ENCODE measurements around the gene PDE7B. TPM values are rescaled to one million over a fixed set of nuclear protein-coding genes. Genes with fewer than 3 reads are reported as not detected.

PDE7B gene
- total RNA-seq, 4 donors from 2014 or later: 2.9 to 23.6 (median 5.2) TPM

DNA sequence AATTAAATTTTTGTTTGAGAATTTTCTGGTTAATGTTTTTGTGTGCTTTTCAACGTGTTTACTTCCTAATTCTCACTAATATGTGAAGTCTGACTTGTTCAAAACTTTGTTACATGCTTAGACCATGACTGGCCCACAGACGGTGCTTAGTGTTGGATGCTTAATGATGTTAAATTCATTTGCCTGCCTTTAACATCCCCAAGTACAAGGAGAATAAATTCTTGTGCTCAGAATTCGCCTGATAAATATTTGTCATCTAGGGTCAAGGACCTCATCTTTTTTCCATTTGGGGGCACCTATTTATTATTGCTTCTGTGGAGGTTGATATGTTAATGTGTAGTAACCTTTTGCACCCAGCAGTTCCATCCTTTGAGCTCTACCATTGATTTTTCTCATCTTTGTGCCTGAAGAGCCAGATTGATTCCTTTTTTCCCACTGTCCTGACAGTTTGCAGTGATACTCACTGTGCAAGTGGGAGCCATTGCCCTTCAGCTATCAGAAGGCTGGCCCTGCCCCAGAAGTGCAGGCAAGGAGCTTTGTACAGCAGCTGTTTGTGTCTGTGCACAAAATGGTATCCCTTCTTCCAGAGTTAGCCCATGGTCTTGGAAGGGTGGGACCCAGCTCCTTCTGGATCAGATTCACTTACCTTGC is 170.8 kb downstream of the PDE7B start:
- no peaks in the 10 kb centered on the region for H3K9me3 ChIP-seq
- H3K27ac ChIP-seq: no peak overlapping the region
- WGBS, 2 donors (ENCODE audit: low coverage in 1 of 2): 82 to 90% methylated on average over 3 of the region's 3 CpGs
- ATAC-seq: no peak
- TF ChIP-seq, protein P1, sequence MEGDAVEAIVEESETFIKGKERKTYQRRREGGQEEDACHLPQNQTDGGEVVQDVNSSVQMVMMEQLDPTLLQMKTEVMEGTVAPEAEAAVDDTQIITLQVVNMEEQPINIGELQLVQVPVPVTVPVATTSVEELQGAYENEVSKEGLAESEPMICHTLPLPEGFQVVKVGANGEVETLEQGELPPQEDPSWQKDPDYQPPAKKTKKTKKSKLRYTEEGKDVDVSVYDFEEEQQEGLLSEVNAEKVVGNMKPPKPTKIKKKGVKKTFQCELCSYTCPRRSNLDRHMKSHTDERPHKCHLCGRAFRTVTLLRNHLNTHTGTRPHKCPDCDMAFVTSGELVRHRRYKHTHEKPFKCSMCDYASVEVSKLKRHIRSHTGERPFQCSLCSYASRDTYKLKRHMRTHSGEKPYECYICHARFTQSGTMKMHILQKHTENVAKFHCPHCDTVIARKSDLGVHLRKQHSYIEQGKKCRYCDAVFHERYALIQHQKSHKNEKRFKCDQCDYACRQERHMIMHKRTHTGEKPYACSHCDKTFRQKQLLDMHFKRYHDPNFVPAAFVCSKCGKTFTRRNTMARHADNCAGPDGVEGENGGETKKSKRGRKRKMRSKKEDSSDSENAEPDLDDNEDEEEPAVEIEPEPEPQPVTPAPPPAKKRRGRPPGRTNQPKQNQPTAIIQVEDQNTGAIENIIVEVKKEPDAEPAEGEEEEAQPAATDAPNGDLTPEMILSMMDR (IDR thresholded peaks at IDR 0.05): no peak
- TF ChIP-seq POLR2AphosphoS5 (IDR thresholded peaks at IDR 0.05) (no peak), EP300 (IDR thresholded peaks at IDR 0.05) (no peak), POLR2A (IDR thresholded peaks at IDR 0.05) (no peak)
- H3K27me3 ChIP-seq: no peaks in the 10 kb centered on the region
- H3K36me3 ChIP-seq: no peaks in the 10 kb centered on the region
- H3K4me3 ChIP-seq: no peak overlapping the region
- H3K4me1 ChIP-seq: no peaks in the 10 kb centered on the region

DNA sequence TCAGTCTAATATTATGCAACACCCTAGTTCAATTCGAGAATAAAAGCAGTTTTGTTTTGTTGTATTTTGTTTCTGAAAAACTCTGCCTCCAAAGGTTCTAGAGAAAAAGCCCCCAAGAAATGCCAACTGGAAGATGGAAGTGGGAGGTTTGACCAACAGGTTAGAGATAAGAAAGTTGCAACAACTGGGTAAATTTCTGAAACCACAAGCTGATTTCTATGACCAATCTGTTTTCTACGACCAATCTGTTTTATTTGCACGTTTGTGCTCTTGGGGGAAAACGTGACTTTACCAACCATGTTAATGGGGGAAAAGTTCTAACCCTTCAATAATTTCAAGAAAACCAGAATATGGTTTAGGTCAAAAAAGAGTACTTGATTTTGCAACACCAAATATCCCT is 173.2 kb downstream of the PDE7B start:
- Histone ChIP-seq H3K4me3 (no peak overlapping the region), H3K4me1 (no peaks in the 10 kb centered on the region), H3K27ac (no peak overlapping the region), H3K9me3 (no peaks in the 10 kb centered on the region), H3K36me3 (no peaks in the 10 kb centered on the region), H3K27me3 (no peaks in the 10 kb centered on the region)
- WGBS, 2 donors (ENCODE audit: low coverage in 1 of 2): 88 to 93% methylated on average over 4 of the region's 4 CpGs
- no peak for ATAC-seq
- TF ChIP-seq POLR2AphosphoS5 (IDR thresholded peaks at IDR 0.05) (no peak), POLR2A (IDR thresholded peaks at IDR 0.05) (no peak), EP300 (IDR thresholded peaks at IDR 0.05) (no peak)
- TF ChIP-seq, protein P1 (IDR thresholded peaks at IDR 0.05): no peak

DNA sequence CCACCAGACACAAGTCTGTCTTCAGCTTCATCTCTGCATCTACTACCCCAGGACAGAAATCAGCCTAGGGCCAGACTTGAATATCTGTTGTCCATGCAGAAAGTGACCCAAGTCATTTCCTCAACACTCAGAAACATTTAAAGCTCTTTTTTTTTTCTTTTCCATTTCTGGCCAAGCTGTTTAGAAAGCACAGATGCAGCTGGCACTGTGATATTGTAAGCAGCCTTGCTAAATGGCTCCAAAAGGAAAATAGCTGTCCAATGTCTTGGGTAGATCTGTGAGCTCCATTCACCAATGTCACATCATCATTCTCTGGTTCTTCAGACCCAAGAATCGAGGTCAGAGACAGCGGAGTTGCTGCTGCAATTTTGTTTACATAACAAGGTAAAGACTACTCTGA is 174.2 kb downstream of the PDE7B start:
- H3K27me3 ChIP-seq: no peaks in the 10 kb centered on the region
- H3K27ac ChIP-seq: no peak overlapping the region
- H3K9me3 ChIP-seq: no peaks in the 10 kb centered on the region
- H3K36me3 ChIP-seq: no peaks in the 10 kb centered on the region
- H3K4me3 ChIP-seq: no peak overlapping the region
- H3K4me1 ChIP-seq: no peaks in the 10 kb centered on the region
- no peak for ATAC-seq
- WGBS, 2 donors (ENCODE audit: low coverage in 1 of 2): 75 to 79% methylated on average over 2 of the region's 2 CpGs
- no peak for TF ChIP-seq EP300 (IDR thresholded peaks at IDR 0.05)
- no peak for TF ChIP-seq POLR2AphosphoS5 (IDR thresholded peaks at IDR 0.05)
- no peak for TF ChIP-seq POLR2A (IDR thresholded peaks at IDR 0.05)
- TF ChIP-seq, protein P1 (IDR thresholded peaks at IDR 0.05): no peak

DNA sequence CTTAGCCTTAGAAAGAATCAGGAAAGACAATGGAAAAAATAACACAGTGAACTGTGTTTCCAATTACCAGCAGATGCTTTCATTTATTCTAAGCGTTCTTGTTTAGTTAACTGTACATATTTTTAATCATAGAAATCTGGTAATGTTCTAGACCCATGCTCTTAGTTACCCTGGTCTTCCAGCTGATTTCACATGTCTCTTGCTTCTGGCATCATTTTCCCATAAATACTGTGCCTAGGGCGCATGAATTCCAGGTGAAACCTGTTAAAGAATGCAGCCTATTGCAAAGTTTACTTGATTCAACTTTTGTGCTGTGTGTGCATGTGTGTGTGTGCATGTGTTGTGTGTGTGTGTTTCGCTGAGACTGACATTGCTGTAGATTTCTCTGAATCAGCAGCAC is 178.6 kb downstream of the PDE7B start:
- H3K36me3 ChIP-seq: no peaks in the 10 kb centered on the region
- no peaks in the 10 kb centered on the region for H3K27me3 ChIP-seq
- no peak overlapping the region for H3K27ac ChIP-seq
- 65 to 73% methylated on average over 2 to 3 of the region's 3 CpGs for WGBS, 2 donors (ENCODE audit: low coverage in 1 of 2)
- H3K4me1 ChIP-seq: no peaks in the 10 kb centered on the region
- H3K9me3 ChIP-seq: no peaks in the 10 kb centered on the region
- no peak for ATAC-seq
- no peak overlapping the region for H3K4me3 ChIP-seq
- TF ChIP-seq POLR2AphosphoS5 (IDR thresholded peaks at IDR 0.05) (no peak), POLR2A (IDR thresholded peaks at IDR 0.05) (no peak), EP300 (IDR thresholded peaks at IDR 0.05) (no peak)
- TF ChIP-seq, protein P1 (IDR thresholded peaks at IDR 0.05): no peak

DNA sequence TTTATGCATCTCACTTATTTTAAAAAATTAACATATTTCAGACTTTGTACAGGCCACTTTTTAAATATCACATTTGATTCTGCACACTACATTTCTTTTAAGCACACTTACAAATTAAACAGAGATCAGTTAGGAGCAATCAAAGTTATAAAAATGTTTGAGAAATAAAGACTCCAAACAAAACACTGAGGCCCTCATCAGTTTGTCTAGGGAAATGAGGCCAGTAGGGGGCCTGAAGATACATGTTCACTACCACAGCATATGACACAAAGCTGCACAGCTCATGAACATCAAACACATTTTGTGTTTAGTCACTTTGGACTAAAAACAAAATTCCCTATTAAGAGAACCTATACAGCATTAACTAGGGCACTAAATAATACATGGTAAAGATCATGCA is 180.5 kb downstream of the PDE7B start:
- Histone ChIP-seq H3K27ac (no peak overlapping the region), H3K36me3 (no peaks in the 10 kb centered on the region), H3K4me3 (no peak overlapping the region), H3K27me3 (no peaks in the 10 kb centered on the region), H3K4me1 (peaks cover 0 to 6% (median 3%) of the 10 kb centered on the region in 3 donors), H3K9me3 (no peaks in the 10 kb centered on the region)
- ATAC-seq: no peak
- no peak for TF ChIP-seq EP300 (IDR thresholded peaks at IDR 0.05)
- no peak for TF ChIP-seq POLR2AphosphoS5 (IDR thresholded peaks at IDR 0.05)
- TF ChIP-seq POLR2A (IDR thresholded peaks at IDR 0.05): no peak
- TF ChIP-seq, protein P1 (IDR thresholded peaks at IDR 0.05): peak; percentile 7 to 55 (median 48)
